ENCODE data around the gene LIMS2. TPM values are rescaled to one million over a fixed set of nuclear protein-coding genes. Genes with fewer than 3 reads are reported as not detected.

Gene LIMS2
- total and polyA plus RNA-seq, 2 experiments from 2014 or later = 1.6 to 3.5 TPM

DNA sequence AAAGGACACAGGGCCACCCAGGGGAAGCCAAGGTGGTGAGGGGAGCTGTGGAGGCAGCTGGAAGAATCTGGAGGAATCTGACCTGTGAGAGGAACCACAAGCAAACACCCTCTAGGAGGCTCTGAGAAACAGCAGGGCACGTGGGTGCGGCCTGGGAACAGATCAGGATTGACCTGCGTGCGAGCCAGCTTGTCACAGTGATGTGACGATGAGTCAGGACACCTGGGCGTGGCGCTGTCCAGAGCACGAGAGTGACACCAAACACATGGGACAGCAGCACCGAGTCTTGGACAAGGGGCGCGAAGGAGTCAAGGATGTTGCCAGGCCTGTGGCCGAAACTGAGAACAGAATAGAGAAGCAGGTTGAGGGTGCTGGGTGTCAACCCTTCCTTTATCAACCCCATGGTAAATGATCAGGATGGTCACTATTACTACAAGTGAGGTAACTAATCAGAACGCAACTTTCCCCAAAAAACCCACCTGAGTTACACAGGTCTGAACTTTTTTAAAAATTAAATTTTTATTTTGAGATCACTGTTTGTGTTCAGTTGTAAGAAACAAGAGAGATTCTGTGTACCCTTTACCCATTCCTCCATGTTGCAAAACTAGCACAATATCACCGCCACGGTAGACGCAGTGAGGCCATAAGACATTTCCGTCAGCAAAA is 25.3 kb upstream of the LIMS2 start (continued):
- TF ChIP-seq, protein P1, sequence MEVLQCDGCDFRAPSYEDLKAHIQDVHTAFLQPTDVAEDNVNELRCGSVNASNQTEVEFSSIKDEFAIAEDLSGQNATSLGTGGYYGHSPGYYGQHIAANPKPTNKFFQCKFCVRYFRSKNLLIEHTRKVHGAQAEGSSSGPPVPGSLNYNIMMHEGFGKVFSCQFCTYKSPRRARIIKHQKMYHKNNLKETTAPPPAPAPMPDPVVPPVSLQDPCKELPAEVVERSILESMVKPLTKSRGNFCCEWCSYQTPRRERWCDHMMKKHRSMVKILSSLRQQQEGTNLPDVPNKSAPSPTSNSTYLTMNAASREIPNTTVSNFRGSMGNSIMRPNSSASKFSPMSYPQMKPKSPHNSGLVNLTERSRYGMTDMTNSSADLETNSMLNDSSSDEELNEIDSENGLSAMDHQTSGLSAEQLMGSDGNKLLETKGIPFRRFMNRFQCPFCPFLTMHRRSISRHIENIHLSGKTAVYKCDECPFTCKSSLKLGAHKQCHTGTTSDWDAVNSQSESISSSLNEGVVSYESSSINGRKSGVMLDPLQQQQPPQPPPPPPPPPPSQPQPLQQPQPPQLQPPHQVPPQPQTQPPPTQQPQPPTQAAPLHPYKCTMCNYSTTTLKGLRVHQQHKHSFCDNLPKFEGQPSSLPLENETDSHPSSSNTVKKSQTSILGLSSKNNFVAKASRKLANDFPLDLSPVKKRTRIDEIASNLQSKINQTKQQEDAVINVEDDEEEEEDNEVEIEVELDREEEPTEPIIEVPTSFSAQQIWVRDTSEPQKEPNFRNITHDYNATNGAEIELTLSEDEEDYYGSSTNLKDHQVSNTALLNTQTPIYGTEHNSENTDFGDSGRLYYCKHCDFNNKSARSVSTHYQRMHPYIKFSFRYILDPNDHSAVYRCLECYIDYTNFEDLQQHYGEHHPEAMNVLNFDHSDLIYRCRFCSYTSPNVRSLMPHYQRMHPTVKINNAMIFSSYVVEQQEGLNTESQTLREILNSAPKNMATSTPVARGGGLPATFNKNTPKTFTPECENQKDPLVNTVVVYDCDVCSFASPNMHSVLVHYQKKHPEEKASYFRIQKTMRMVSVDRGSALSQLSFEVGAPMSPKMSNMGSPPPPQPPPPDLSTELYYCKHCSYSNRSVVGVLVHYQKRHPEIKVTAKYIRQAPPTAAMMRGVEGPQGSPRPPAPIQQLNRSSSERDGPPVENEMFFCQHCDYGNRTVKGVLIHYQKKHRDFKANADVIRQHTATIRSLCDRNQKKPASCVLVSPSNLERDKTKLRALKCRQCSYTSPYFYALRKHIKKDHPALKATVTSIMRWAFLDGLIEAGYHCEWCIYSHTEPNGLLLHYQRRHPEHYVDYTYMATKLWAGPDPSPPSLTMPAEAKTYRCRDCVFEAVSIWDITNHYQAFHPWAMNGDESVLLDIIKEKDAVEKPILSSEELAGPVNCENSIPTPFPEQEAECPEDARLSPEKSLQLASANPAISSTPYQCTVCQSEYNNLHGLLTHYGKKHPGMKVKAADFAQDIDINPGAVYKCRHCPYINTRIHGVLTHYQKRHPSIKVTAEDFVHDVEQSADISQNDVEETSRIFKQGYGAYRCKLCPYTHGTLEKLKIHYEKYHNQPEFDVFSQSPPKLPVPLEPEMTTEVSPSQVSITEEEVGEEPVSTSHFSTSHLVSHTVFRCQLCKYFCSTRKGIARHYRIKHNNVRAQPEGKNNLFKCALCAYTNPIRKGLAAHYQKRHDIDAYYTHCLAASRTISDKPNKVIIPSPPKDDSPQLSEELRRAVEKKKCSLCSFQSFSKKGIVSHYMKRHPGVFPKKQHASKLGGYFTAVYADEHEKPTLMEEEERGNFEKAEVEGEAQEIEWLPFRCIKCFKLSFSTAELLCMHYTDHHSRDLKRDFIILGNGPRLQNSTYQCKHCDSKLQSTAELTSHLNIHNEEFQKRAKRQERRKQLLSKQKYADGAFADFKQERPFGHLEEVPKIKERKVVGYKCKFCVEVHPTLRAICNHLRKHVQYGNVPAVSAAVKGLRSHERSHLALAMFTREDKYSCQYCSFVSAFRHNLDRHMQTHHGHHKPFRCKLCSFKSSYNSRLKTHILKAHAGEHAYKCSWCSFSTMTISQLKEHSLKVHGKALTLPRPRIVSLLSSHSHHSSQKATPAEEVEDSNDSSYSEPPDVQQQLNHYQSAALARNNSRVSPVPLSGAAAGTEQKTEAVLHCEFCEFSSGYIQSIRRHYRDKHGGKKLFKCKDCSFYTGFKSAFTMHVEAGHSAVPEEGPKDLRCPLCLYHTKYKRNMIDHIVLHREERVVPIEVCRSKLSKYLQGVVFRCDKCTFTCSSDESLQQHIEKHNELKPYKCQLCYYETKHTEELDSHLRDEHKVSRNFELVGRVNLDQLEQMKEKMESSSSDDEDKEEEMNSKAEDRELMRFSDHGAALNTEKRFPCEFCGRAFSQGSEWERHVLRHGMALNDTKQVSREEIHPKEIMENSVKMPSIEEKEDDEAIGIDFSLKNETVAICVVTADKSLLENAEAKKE (CRISPR knock-in tag; IDR thresholded peaks at IDR 0.05) = peak; percentile 69; the same call in 1 of the 2 replicates
- no peak for TF ChIP-seq EZH2 (IDR thresholded peaks at IDR 0.05; ENCODE audit: low read depth, unreplicated experiment)

DNA sequence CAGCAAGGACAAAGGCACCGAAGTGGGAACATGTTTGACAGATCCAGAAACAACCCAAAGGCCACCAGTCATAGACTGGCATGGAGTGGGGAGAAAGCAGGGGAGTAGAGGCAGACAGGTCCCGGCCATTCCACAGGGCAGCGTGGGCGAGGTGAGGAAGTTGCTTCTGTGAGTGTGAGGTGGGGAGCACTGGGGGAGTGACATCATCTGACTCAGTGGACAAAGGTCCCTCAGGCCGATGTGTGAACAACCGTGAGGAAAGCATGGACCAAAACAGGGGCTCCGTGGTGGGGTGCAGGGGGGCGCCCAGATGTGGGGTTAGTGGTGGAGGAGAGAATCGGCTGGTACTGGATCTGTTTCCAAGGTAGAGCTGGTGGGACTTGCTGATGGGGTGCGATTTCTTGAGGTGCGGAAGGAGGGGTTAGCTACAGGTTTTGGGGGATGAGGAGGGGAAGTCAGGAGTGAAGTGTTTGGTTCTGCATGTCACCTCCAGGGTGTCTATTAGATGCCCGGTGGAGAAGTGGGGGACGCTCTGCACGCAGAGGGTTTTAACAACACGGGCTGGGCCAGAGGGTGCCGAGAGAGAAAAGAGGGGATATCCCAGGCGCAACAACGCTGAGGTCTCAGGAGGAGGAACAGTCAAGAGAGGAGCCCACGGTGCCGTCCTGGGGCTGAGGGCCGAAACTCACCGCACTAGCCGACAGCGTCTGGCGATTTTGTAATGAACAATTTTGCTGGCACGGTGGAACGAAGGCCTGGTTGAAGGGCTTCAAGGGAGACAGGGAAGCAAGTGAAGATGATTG is 23.4 kb upstream of the LIMS2 start:
- Mint-ChIP-seq H3K4me3 (no peak overlapping the region), H3K36me3 (ENCODE audit: low read depth) (peaks cover 7% of the 10 kb centered on the region), H3K27ac (no peak overlapping the region), H3K4me1 (peaks cover 21% of the 10 kb centered on the region), H3K9me3 (peaks cover 2% of the 10 kb centered on the region; the same call in 1 of the 3 replicates), H3K27me3 (ENCODE audit: insufficient read depth, low read depth, poor library complexity) (peaks cover 19% of the 10 kb centered on the region)
- Histone ChIP-seq H3K36me3 (ENCODE audit: insufficient read depth) (no peaks in the 10 kb centered on the region), H3K4me2 (no peak overlapping the region), H2AFZ (no peak overlapping the region), H3K79me2 (replicated peaks; ENCODE audit: insufficient read depth) (peaks cover 15% of the 10 kb centered on the region), H3K4me3 (no peak overlapping the region), H3F3A (replicated peaks; ENCODE audit: low read depth) (0 out of 2 replicates have a peak, but pooled peaks cover 18% of the 10 kb centered on the region), H4K20me1 (replicated peaks; ENCODE audit: insufficient read depth) (peaks cover 12% of the 10 kb centered on the region; the same call in 1 of the 2 replicates), H3K27ac (ENCODE audit: low read depth) (no peak overlapping the region), H3K4me1 (ENCODE audit: insufficient read depth) (peaks cover 22% of the 10 kb centered on the region), H3K9me2 (ENCODE audit: insufficient read depth) (no peaks in the 10 kb centered on the region), H3K27me3 (ENCODE audit: insufficient read depth) (peaks cover 5% of the 10 kb centered on the region)
- DNase-seq (ENCODE audit: low spot score) (no peak), ATAC-seq (no peak)
- TF ChIP-seq ZNF331 (CRISPR knock-in tag; IDR thresholded peaks at IDR 0.05; ENCODE audit: low read depth) = no peak
- TF ChIP-seq EZH2 (IDR thresholded peaks at IDR 0.05; ENCODE audit: low read depth, unreplicated experiment) = no peak
- TF ChIP-seq JUNB (IDR thresholded peaks at IDR 0.05; ENCODE audit: unreplicated experiment) = no peak
- TF ChIP-seq, protein P2, sequence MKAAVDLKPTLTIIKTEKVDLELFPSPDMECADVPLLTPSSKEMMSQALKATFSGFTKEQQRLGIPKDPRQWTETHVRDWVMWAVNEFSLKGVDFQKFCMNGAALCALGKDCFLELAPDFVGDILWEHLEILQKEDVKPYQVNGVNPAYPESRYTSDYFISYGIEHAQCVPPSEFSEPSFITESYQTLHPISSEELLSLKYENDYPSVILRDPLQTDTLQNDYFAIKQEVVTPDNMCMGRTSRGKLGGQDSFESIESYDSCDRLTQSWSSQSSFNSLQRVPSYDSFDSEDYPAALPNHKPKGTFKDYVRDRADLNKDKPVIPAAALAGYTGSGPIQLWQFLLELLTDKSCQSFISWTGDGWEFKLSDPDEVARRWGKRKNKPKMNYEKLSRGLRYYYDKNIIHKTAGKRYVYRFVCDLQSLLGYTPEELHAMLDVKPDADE (IDR thresholded peaks at IDR 0.05) = no peak
- no peak for TF ChIP-seq CREB1 (CRISPR knock-in tag; IDR thresholded peaks at IDR 0.05; ENCODE audit: low read depth)
